Measurements from ENCODE around the gene PARP3. TPM values are rescaled to one million over a fixed set of nuclear protein-coding genes. Genes with fewer than 3 reads are reported as not detected.

PARP3 gene
- total RNA-seq, 4 donors from 2014 or later = 8.1 to 21.8 (median 14.0) TPM

- no peak overlapping the region for H3K27ac ChIP-seq
- peaks cover 35% of the 10 kb centered on the region for H3K36me3 ChIP-seq
- no peak for TF ChIP-seq EP300 (IDR thresholded peaks at IDR 0.05)
- no peak for TF ChIP-seq POLR2A (IDR thresholded peaks at IDR 0.05)
- no peak for TF ChIP-seq CTCF (IDR thresholded peaks at IDR 0.05)
- TF ChIP-seq POLR2AphosphoS5 (IDR thresholded peaks at IDR 0.05) = no peak
- no peak overlapping the region for H3K4me3 ChIP-seq
- H3K27me3 ChIP-seq = peaks cover 3% of the 10 kb centered on the region
- H3K9me3 ChIP-seq = no peaks in the 10 kb centered on the region
- DNase-seq (ENCODE audit: low spot score in 2 of 2) = no peak
- peaks cover 20% of the 10 kb centered on the region for H3K4me1 ChIP-seq
- WGBS = 93% methylated on average over 15 of the region's 15 CpGs
Measured at GRCh38 chr3:51957520-51958205, 15.5 kb downstream of the PARP3 start.

DNA sequence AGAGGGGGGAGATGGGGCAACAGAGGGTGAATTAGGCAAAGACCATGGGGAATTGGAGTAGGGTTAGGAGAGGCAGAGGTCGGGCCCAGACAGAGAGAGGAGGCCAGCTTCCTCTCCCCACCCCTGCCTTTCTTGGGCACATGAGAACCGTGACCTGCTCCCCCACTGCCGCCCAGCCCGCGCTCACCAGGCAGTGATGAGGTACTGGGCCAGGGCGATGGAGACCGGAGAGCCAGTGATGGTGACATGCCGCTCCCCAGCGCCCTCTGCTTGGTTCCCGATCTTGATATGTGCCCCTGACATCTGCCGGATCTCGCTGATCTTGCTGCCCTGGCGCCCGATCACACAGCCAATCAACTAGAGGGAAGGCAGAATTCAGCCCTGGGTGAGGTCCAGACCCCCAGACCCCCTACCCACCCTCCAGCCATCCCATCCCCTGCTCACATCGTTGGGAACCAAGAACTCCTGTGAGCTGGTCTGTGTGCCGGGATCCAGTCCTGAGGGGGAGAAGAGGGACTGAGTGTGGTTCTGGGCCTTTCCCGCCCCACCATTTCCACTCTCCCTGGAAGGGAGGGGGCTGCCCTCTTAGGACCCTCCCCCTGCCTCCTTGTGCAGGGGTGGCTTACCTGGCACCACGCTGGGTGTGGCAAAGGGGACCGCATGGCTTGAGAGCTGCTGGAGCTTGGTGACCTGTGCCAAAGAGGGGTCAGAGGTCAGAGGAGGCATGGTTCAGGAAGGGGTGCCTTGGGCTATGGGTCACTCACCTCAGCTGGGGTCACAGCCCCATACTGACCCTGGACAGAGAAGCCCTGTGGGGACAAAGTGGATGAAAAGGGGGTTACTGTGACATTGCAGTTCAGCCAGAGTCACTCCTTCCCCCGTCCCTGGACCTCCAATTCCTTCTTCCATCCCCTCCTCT is 16.7 kb downstream of the PARP3 start:
- DNase-seq (ENCODE audit: low spot score in 2 of 2) = no peak
- Histone ChIP-seq H3K27ac (no peak overlapping the region), H3K27me3 (peaks cover 3% of the 10 kb centered on the region), H3K4me1 (peaks cover 20% of the 10 kb centered on the region), H3K4me3 (no peak overlapping the region), H3K36me3 (peaks cover 35% of the 10 kb centered on the region), H3K9me3 (no peaks in the 10 kb centered on the region)
- no peak for TF ChIP-seq CTCF (IDR thresholded peaks at IDR 0.05)
- no peak for TF ChIP-seq POLR2A (IDR thresholded peaks at IDR 0.05)
- no peak for TF ChIP-seq EP300 (IDR thresholded peaks at IDR 0.05)
- 94% methylated on average over 19 of the region's 20 CpGs for WGBS

GRCh38 chr3:51959651-51960050 is 17.5 kb downstream of the PARP3 start:
- Histone ChIP-seq H3K4me1 (peaks cover 20% of the 10 kb centered on the region), H3K27ac (no peak overlapping the region), H3K36me3 (peaks cover 35% of the 10 kb centered on the region), H3K27me3 (peaks cover 3% of the 10 kb centered on the region), H3K9me3 (no peaks in the 10 kb centered on the region), H3K4me3 (no peak overlapping the region)
- no CpG with 5 or more reads among the region's 7 CpGs for WGBS
- DNase-seq (ENCODE audit: low spot score in 2 of 2) = no peak
- TF ChIP-seq CTCF (IDR thresholded peaks at IDR 0.05) (no peak), EP300 (IDR thresholded peaks at IDR 0.05) (no peak), POLR2A (IDR thresholded peaks at IDR 0.05) (no peak), POLR2AphosphoS5 (IDR thresholded peaks at IDR 0.05) (no peak)

- no peak overlapping the region for H3K27ac ChIP-seq
- no peak for DNase-seq (ENCODE audit: low spot score in 2 of 2)
- no peaks in the 10 kb centered on the region for H3K27me3 ChIP-seq
- peaks cover 17% of the 10 kb centered on the region for H3K4me1 ChIP-seq
- WGBS = 91% methylated on average over 9 of the region's 10 CpGs
- no peaks in the 10 kb centered on the region for H3K9me3 ChIP-seq
- H3K36me3 ChIP-seq = peaks cover 35% of the 10 kb centered on the region
- no peak overlapping the region for H3K4me3 ChIP-seq
- TF ChIP-seq CTCF (IDR thresholded peaks at IDR 0.05) (no peak), POLR2A (IDR thresholded peaks at IDR 0.05) (no peak)
Measured at GRCh38 chr3:51960386-51960785, 18.2 kb downstream of the PARP3 start.

GRCh38 chr3:51961011-51961410 is 18.8 kb downstream of the PARP3 start:
- Histone ChIP-seq H3K4me1 (peaks cover 17% of the 10 kb centered on the region), H3K27ac (no peak overlapping the region), H3K27me3 (no peaks in the 10 kb centered on the region), H3K36me3 (peaks cover 35% of the 10 kb centered on the region), H3K9me3 (no peaks in the 10 kb centered on the region), H3K4me3 (no peak overlapping the region)
- 93% methylated on average over 13 of the region's 18 CpGs for WGBS
- DNase-seq (ENCODE audit: low spot score in 2 of 2) = no peak
- no peak for TF ChIP-seq POLR2A (IDR thresholded peaks at IDR 0.05)
- no peak for TF ChIP-seq POLR2AphosphoS5 (IDR thresholded peaks at IDR 0.05)
- no peak for TF ChIP-seq EP300 (IDR thresholded peaks at IDR 0.05)
- TF ChIP-seq CTCF (IDR thresholded peaks at IDR 0.05) = no peak

Measured in suprapubic skin (tissue), 4 donors.